Stomach (tissue), 9 donors: Measurements from ENCODE around the gene USP10. TPM values are rescaled to one million over a fixed set of nuclear protein-coding genes. Genes with fewer than 3 reads are reported as not detected.
A peak's percentile ranks its signal among the peaks of the same experiment; 100 is the strongest.

Source experiments
- DNase-seq, 2 donors: peaks; one replicate each; pipeline versions ENCODE4 v3.0.0 to v3.0.0-alpha.2; 2013 to 2019
- H3K27ac ChIP-seq, 5 donors: fragments of 200-600 bp in 4 of 5; sonication (generic) in 4 of 5; one replicate each; pipeline ENCODE4 v1.5.1; 2013 to 2019; ENCODE audit warnings: mild to moderate bottlenecking in 1 of 5, moderate library complexity in 1 of 5
- H3K27me3 ChIP-seq, 3 donors: fragments of 200-600 bp; sonication (generic); one replicate each; pipeline ENCODE4 v1.5.1; 2017 to 2019; ENCODE audit warnings: mixed run types in 1 of 3
- H3K36me3 ChIP-seq, 4 donors: fragments of 200-600 bp; sonication (generic); 1 replicate in 3 of 4; 2 replicates in 1 of 4; pipeline ENCODE4 v1.5.1; 2016 to 2019
- H3K4me1 ChIP-seq, 4 donors: fragments of 200-600 bp; sonication (generic); one replicate each; pipeline ENCODE4 v1.5.1; 2016 to 2019
- H3K4me3 ChIP-seq, 4 donors: fragments of 200-600 bp; sonication (generic) in 3 of 4; one replicate each; pipeline ENCODE4 v1.5.1; 2016 to 2019; ENCODE audit warnings: mild to moderate bottlenecking in 1 of 4
- H3K9me3 ChIP-seq, 4 donors: fragments of 200-600 bp; sonication (generic); one replicate each; pipeline ENCODE4 v1.5.1; 2016 to 2019
- EP300 ChIP-seq: sonication (generic); formaldehyde crosslinking; IDR thresholded peaks from one replicate; pipeline ENCODE4 v1.6.1; 2017; ENCODE audit warnings: antibody characterized with exemption
- POLR2A ChIP-seq, 4 donors: fragments of 450-650 bp; IDR thresholded peaks; one replicate each; pipeline ENCODE4 v1.6.1; 2016; ENCODE audit warnings: antibody characterized with exemption in 4 of 4, control low read depth in 2 of 4, mild to moderate bottlenecking in 1 of 4, moderate library complexity in 1 of 4
- POLR2AphosphoS5 ChIP-seq, 3 donors: sonication (generic); formaldehyde crosslinking; IDR thresholded peaks; one replicate each; pipeline ENCODE4 v1.6.1; 2016; ENCODE audit warnings: antibody characterized with exemption in 3 of 3
- WGBS, 5 donors: extraction: QIAGEN DNeasy Blood & Tissue Kit in 3 of 5; methylation state at CpG; one replicate each; pipeline versions ENCODE4 v1.1.5 to v1.1.7; 2013 to 2018; 5-methylcytosine and 5-hydroxymethylcytosine counted together
- intact Hi-C: fragments of 100-400 bp; cut with DNase I; formaldehyde crosslinking; loops from one replicate; pipeline ENCODE4 v1.15.1; 2023; ENCODE audit warnings: low total_unique reads
- polyA plus RNA-seq, 3 donors: library from polyadenylated mRNA; stranded (reverse); fragments of 200-250 nt; gene quantifications; one replicate each; pipeline ENCODE4 v1.2.3, GENCODE V29; 2013
- total RNA-seq, 5 donors: library from RNA; depleted of rRNA; stranded (reverse); fragments of >200 nt; gene quantifications; one replicate each; pipeline versions ENCODE4 v1.1.0 to v1.2.3, GENCODE V29; 2014 to 2016
- TF ChIP-seq, protein P1 (sequence below), 7 experiments: fragments of 450-650 bp in 4 of 7; fragments of 200-600 bp in 3 of 7; sonication (generic) in 3 of 7; IDR thresholded peaks; one replicate each; pipeline ENCODE4 v1.5.1; 2016 to 2019; ENCODE audit warnings: antibody characterized with exemption in 7 of 7, control low read depth in 2 of 7, mild to moderate bottlenecking in 1 of 7
- donor health status: healthy with polysubstance abuse.
- donor health status: Bipolar disorder and iron deficiency.
- donor health status: healthy.

Gene USP10
- total and polyA plus RNA-seq, 8 donors, result 17.1 to 183 (median 44.8) TPM

DNA sequence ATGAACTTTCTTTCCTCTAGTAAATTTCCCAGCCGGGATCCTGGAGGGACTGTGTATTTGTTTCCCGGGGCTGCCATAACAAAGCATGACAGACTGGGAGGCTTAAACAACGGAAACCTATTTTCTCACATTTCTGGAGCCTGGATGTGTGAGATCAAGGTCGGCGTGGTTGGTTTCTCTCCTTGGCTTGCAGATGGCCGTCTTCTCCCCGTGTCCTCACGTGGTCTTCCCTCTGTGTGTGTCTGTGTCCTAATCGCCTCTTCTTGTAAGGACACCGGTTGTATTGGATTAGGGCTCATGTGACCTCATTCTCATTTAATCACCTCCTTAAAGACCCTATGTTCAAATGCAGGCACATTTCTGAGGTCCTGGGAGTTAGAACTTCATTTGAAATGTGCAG lies 22.0 kb upstream of the USP10 start:
- TF ChIP-seq POLR2A (IDR thresholded peaks at IDR 0.05) (no peak), POLR2AphosphoS5 (IDR thresholded peaks at IDR 0.05) (no peak), EP300 (no peak)
- TF ChIP-seq, protein P1, sequence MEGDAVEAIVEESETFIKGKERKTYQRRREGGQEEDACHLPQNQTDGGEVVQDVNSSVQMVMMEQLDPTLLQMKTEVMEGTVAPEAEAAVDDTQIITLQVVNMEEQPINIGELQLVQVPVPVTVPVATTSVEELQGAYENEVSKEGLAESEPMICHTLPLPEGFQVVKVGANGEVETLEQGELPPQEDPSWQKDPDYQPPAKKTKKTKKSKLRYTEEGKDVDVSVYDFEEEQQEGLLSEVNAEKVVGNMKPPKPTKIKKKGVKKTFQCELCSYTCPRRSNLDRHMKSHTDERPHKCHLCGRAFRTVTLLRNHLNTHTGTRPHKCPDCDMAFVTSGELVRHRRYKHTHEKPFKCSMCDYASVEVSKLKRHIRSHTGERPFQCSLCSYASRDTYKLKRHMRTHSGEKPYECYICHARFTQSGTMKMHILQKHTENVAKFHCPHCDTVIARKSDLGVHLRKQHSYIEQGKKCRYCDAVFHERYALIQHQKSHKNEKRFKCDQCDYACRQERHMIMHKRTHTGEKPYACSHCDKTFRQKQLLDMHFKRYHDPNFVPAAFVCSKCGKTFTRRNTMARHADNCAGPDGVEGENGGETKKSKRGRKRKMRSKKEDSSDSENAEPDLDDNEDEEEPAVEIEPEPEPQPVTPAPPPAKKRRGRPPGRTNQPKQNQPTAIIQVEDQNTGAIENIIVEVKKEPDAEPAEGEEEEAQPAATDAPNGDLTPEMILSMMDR (IDR thresholded peaks at IDR 0.05), result no peak
- intact Hi-C loops, result no loop called here
- 62 to 78% (median 68%) methylated on average over 10 of the region's 10 CpGs for WGBS, 5 donors

DNA sequence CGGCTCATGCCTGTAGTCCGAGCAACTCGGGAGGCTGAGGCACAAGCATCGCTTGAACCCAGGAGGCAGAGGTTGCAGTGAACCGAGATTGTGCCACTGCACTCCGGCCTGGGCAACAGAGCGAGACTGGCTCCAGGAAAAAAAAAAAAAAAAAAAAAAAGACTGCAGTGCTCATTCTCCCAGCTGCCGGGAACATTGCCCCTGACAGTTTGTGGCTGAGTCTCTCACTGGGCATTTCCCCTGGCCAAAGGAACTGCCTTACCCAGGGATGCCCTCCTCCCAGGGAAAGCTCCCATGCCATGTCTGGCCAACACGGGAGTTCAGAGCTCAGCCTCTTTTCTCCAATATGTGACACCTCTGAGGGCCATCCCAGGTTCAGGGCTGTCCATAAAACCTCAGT lies 21.3 kb upstream of the USP10 start:
- intact Hi-C loops, result no loop called here
- 93 to 97% (median 94%) methylated on average over 9 of the region's 9 CpGs for WGBS, 5 donors
- TF ChIP-seq POLR2AphosphoS5 (IDR thresholded peaks at IDR 0.05) (no peak), EP300 (no peak), POLR2A (IDR thresholded peaks at IDR 0.05) (no peak)
- TF ChIP-seq, protein P1 (IDR thresholded peaks at IDR 0.05), result no peak

More for the DNA sequence above, 22.0 kb upstream of the USP10 start:
- Histone ChIP-seq H3K27ac (no peak overlapping the region), H3K9me3 (no peaks in the 10 kb centered on the region), H3K27me3 (no peaks in the 10 kb centered on the region), H3K4me3 (no peak overlapping the region), H3K4me1 (peaks cover 0 to under 1% (median 0%) of the 10 kb centered on the region in 4 donors), H3K36me3 (no peaks in the 10 kb centered on the region)
- DNase-seq, result peak in 1 of 2 donors; percentile 16

DNA sequence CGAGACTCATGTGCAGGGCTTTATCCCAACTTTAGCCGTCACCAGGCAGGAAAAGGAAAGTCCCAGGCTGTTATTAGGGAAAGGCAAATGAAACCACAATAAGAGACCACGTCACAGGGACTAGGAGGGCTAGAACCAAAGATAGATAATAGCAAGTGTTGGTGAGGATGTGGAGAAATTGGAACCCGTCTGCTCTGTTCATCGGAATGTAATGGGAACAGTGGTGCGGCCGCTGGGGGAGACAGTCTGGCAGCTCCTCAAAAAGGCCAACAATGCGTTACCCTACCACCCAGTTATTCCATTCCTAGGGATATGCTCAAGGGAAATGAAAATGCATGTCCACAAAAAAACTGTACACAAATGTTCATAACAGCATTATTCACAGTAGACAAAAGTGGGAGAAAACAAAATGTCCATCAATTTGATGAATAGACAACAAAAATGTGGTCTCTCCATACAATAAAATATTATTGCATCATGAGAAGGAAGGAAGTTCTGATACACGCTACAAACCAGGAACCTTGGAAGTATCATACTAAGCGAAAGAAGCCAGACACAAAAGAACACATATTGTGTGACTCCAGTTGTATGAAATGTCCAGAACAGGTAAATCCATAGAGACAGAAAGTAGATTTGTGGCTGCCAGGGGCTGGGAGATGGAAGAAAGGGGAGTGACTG lies 19.5 kb upstream of the USP10 start:
- Histone ChIP-seq H3K9me3 (no peaks in the 10 kb centered on the region), H3K4me3 (no peak overlapping the region), H3K4me1 (no peaks in the 10 kb centered on the region), H3K36me3 (no peaks in the 10 kb centered on the region), H3K27ac (no peak overlapping the region), H3K27me3 (peaks cover 0 to 10% (median 0%) of the 10 kb centered on the region in 3 donors)
- WGBS, 5 donors, result 90 to 92% (median 91%) methylated on average over 10 of the region's 10 CpGs
- no peak for TF ChIP-seq POLR2A (IDR thresholded peaks at IDR 0.05)
- TF ChIP-seq, protein P1 (IDR thresholded peaks at IDR 0.05), result no peak
- no peak for TF ChIP-seq EP300
- TF ChIP-seq POLR2AphosphoS5 (IDR thresholded peaks at IDR 0.05), result no peak
- DNase-seq, result no peak
- intact Hi-C loops, result no loop called here

More for the DNA sequence above, 21.3 kb upstream of the USP10 start:
- Histone ChIP-seq H3K4me1 (no peaks in the 10 kb centered on the region), H3K9me3 (no peaks in the 10 kb centered on the region), H3K4me3 (no peak overlapping the region), H3K27me3 (no peaks in the 10 kb centered on the region), H3K36me3 (no peaks in the 10 kb centered on the region), H3K27ac (no peak overlapping the region)
- DNase-seq, result no peak

DNA sequence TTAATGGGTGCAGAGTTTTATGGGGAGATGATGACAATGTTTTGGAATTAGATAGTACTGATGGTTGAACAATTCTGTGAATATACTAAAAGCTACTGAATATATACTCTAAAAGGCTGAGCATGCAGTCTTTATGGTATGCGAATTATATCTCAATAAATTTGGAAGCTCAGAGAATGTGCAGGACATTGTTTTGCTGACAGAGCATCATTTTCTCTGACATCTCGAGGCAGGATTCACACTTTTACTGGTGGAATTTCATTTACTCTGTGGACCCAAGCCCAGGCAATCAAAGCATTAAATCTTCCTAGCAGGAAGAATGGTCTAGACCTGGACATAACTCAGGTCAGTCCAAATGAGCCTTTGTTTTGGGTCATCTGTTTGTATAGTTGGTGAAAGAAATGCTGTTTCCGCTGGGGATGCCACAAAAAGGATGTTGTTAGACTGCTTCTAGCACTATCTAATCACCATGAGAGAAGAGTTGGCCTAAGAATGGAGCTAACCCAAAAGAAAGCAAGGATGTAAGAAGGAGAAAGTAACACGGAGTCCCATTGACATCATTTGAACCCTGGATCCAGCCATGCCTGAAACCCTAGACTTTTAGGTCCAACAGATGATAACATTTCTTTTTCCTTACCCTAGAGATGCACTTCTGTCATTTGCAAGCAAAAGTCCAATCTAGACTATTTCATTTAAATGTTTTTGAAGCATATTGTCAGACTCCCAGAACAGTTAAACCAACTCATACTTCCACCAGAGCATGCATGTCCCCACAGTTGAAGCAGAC lies 18.8 kb upstream of the USP10 start:
- TF ChIP-seq POLR2AphosphoS5 (IDR thresholded peaks at IDR 0.05), result no peak
- no peak for TF ChIP-seq POLR2A (IDR thresholded peaks at IDR 0.05)
- TF ChIP-seq, protein P1 (IDR thresholded peaks at IDR 0.05), result no peak
- TF ChIP-seq EP300, result no peak

More for the DNA sequence above, 18.8 kb upstream of the USP10 start:
- intact Hi-C loops, result no loop called here
- Histone ChIP-seq H3K9me3 (no peaks in the 10 kb centered on the region), H3K27ac (no peak overlapping the region), H3K4me3 (no peak overlapping the region), H3K36me3 (no peaks in the 10 kb centered on the region), H3K27me3 (peaks cover 0 to 10% (median 0%) of the 10 kb centered on the region in 3 donors), H3K4me1 (no peaks in the 10 kb centered on the region)
- DNase-seq, result no peak
- 93 to 97% (median 94%) methylated on average over 4 of the region's 4 CpGs for WGBS, 5 donors
